ENCODE measurements around the gene AKAP6.

- TF ChIP-seq CTCF (IDR thresholded peaks at IDR 0.05; ENCODE audit: low read depth, low read length, missing input control) (no peak), FOXA1 (IDR thresholded peaks at IDR 0.05) (no peak), MAX (IDR thresholded peaks at IDR 0.05) (no peak), TAF1 (conservative IDR thresholded peaks at IDR 0.05) (no peak)
Observed at GRCh38 chr14:32449648-32450047, 120.5 kb downstream of the AKAP6 start.
